Liver (tissue), 3 donors: Measurements from ENCODE around the gene STARD9.

Experiments
- GABPA ChIP-seq, 2 donors: IDR thresholded peaks in 1 of 2; conservative IDR thresholded peaks in 1 of 2; 2 replicates each; pipeline ENCODE4 v1.6.1; 2016; ENCODE audit warnings: antibody characterized with exemption in 2 of 2, mild to moderate bottlenecking in 1 of 2, moderate library complexity in 1 of 2
- HNF4G ChIP-seq: IDR thresholded peaks from 2 replicates; pipeline ENCODE4 v1.6.1; 2016; ENCODE audit warnings: antibody characterized with exemption
- JUND ChIP-seq, 2 donors: IDR thresholded peaks; 2 replicates each; pipeline ENCODE4 v1.6.1; 2016; ENCODE audit warnings: antibody characterized with exemption in 2 of 2
- SP1 ChIP-seq: IDR thresholded peaks from 2 replicates; pipeline ENCODE4 v1.6.1; 2018; ENCODE audit warnings: antibody characterized with exemption, mild to moderate bottlenecking
- YY1 ChIP-seq: IDR thresholded peaks from 2 replicates; pipeline ENCODE4 v1.6.1; 2016; ENCODE audit warnings: antibody characterized with exemption, mild to moderate bottlenecking
- TF ChIP-seq, protein P1 (sequence below): IDR thresholded peaks from 2 replicates; pipeline ENCODE4 v1.6.1; 2016; ENCODE audit warnings: antibody characterized with exemption
- TF ChIP-seq, protein P2 (sequence below): fragments of 150-350 bp; IDR thresholded peaks from 2 replicates; pipeline ENCODE4 v1.5.1; 2017; ENCODE audit warnings: improper control_type of control experiment, low read depth, low read length; ENCODE audit not compliant: missing input control
- TF ChIP-seq, protein P3 (sequence below): IDR thresholded peaks from 2 replicates; pipeline ENCODE4 v1.6.1; 2016; ENCODE audit warnings: antibody characterized with exemption
- donor health status: healthy.
- donor health status: healthy.

DNA sequence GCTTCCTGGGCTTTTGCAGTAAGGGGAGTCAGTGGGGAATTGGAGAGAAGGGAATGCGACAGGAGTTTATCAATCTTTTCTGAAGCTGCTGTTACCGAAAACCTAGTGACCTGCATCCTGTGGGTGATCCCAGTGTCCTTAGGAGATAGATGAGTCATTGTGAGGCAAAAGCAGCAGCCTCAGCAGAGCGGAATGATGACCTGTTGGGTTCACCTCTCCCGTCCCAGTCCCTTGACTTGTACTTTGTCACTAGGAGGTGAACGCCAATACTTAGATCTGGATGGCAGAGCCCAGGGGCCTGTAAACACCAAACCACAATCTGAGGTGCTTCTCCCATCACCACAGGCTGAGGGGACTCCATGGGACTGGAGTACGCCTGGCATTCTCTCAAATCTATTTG is 143.6 kb downstream of the STARD9 start:
- TF ChIP-seq, protein P1, sequence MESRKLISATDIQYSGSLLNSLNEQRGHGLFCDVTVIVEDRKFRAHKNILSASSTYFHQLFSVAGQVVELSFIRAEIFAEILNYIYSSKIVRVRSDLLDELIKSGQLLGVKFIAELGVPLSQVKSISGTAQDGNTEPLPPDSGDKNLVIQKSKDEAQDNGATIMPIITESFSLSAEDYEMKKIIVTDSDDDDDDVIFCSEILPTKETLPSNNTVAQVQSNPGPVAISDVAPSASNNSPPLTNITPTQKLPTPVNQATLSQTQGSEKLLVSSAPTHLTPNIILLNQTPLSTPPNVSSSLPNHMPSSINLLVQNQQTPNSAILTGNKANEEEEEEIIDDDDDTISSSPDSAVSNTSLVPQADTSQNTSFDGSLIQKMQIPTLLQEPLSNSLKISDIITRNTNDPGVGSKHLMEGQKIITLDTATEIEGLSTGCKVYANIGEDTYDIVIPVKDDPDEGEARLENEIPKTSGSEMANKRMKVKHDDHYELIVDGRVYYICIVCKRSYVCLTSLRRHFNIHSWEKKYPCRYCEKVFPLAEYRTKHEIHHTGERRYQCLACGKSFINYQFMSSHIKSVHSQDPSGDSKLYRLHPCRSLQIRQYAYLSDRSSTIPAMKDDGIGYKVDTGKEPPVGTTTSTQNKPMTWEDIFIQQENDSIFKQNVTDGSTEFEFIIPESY: no peak
- TF ChIP-seq, protein P2, sequence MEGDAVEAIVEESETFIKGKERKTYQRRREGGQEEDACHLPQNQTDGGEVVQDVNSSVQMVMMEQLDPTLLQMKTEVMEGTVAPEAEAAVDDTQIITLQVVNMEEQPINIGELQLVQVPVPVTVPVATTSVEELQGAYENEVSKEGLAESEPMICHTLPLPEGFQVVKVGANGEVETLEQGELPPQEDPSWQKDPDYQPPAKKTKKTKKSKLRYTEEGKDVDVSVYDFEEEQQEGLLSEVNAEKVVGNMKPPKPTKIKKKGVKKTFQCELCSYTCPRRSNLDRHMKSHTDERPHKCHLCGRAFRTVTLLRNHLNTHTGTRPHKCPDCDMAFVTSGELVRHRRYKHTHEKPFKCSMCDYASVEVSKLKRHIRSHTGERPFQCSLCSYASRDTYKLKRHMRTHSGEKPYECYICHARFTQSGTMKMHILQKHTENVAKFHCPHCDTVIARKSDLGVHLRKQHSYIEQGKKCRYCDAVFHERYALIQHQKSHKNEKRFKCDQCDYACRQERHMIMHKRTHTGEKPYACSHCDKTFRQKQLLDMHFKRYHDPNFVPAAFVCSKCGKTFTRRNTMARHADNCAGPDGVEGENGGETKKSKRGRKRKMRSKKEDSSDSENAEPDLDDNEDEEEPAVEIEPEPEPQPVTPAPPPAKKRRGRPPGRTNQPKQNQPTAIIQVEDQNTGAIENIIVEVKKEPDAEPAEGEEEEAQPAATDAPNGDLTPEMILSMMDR: no peak
- TF ChIP-seq JUND (IDR thresholded peaks at IDR 0.05): no peak
- TF ChIP-seq, protein P3, sequence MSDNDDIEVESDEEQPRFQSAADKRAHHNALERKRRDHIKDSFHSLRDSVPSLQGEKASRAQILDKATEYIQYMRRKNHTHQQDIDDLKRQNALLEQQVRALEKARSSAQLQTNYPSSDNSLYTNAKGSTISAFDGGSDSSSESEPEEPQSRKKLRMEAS: no peak
- TF ChIP-seq SP1: no peak
- TF ChIP-seq GABPA (IDR thresholded peaks at IDR 0.05 in 1 of 2, conservative IDR thresholded peaks at IDR 0.05 in 1 of 2): no peak
- no peak for TF ChIP-seq YY1
- TF ChIP-seq HNF4G: no peak
